ENCODE data around the gene PROX1.

Gene PROX1

GRCh38 chr1:213980906-213981305 is 6.9 kb upstream of the PROX1 start:
- DNase-seq, result no peak

GRCh38 chr1:213982289-213982671 is 5.5 kb upstream of the PROX1 start:
- DNase-seq, result no peak

- no peak for DNase-seq
Measured at GRCh38 chr1:213982672-213983492, 4.9 kb upstream of the PROX1 start.

- DNase-seq, result no peak
Measured at GRCh38 chr1:213983493-213984386, 4.0 kb upstream of the PROX1 start.

- DNase-seq, result no peak
Measured at GRCh38 chr1:213984387-213985208, 3.2 kb upstream of the PROX1 start.

GRCh38 chr1:213985209-213986019 is 2.4 kb upstream of the PROX1 start:
- no peak for DNase-seq

- DNase-seq, result no peak
Measured at GRCh38 chr1:213986020-213986924, 1.5 kb upstream of the PROX1 start.

DNA sequence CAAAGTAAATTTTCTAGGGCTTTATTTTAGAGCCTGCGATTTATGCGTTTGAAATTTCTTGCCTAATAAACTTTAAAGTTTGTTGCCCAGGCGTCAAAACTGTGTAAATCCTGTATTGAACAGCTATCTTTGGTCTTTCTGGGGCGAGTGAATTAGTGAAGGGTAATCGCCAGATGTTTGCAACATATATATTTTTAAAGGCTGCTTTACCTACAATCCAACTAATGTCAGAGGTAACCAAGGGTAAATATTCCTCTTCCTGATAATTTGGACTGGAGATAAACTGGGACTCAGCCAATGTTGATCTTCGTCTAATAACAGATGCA is 885 bp upstream of the PROX1 start:
- DNase-seq, result no peak

- DNase-seq, result peak; percentile 47
Measured at GRCh38 chr1:213987422-213987926, 299 bp upstream of the PROX1 start.

DNA sequence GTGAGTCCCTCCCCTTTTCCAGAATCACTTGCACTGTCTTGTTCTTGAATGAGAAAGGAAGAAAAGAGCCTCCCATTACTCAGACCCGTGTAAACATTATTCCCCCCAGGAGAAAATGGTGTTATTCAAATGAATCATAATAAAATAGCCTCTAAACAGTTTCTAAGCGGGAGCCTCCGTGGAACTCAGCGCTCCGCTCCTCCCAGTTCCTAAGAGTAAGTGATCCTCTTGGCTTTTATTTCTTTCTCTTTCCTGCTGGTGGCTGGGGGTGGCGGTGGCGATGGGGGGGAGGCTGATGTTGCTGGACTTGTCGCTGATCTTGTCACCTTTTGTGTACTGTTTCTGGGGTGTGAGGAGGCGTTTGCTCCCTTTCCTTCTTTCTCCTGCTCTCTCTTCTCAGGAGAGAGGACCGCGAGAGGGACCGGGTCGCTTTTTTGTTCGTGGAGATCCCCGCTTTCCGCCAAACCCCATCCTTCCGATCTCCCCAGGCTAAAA is 781 bp downstream of the PROX1 start:
- peak; percentile 56 for DNase-seq

DNA sequence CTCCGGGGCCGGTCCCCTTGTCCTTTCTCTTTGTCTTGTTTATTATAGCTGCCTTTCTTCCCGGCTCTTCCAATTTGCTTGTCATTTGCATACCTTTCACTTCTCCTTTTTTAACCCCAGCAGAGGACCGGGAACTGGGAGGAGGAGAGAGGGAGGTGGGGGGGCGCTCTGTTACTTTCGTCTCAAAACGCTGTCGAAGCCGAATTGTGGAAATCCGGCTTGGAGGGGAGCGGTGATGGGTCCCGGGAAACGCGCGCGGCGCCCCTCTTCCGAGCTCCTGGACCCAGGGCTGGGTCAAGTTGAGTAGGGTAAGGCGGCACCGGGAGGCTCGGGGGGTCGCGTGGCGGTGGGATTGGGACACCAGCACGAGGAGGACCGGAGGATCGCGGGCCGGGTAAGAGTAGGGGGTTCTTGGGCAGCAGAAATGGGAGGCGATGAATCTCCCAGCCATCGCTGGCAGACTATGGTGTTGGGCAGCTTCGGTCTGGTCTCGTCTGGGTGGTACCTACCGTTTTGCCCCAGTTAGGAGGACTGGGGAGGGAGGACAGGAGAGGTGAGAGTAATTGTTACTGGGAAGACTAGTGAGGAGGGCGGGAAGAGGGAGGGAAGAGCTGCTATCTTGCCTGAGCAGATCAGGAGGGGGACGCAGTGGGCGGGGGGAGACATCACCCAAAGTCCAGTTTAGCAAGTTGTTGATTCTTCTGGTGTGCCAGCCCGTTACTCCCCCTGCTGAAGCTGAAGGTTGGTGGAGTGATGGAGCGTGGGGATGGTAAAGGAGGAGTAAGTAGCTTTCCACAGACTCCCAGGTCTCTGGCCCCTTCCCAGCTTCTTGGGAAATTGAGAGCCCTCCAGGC is 1.5 kb downstream of the PROX1 start:
- DNase-seq, result no peak

GRCh38 chr1:213993929-213994328 is 6.2 kb downstream of the PROX1 start:
- DNase-seq, result no peak

GRCh38 chr1:213994888-213995287 is 7.1 kb downstream of the PROX1 start:
- no peak for DNase-seq

GRCh38 chr1:213995603-213996002 is 7.8 kb downstream of the PROX1 start:
- DNase-seq, result no peak

GRCh38 chr1:213996320-213997037 is 8.7 kb downstream of the PROX1 start:
- DNase-seq, result no peak

DNA sequence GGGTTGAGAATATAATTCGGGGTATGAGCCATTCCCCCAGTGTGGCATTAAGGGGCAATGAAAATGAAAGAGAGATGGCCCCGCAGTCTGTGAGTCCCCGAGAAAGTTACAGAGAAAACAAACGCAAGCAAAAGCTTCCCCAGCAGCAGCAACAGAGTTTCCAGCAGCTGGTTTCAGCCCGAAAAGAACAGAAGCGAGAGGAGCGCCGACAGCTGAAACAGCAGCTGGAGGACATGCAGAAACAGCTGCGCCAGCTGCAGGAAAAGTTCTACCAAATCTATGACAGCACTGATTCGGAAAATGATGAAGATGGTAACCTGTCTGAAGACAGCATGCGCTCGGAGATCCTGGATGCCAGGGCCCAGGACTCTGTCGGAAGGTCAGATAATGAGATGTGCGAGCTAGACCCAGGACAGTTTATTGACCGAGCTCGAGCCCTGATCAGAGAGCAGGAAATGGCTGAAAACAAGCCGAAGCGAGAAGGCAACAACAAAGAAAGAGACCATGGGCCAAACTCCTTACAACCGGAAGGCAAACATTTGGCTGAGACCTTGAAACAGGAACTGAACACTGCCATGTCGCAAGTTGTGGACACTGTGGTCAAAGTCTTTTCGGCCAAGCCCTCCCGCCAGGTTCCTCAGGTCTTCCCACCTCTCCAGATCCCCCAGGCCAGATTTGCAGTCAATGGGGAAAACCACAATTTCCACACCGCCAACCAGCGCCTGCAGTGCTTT is 9.4 kb downstream of the PROX1 start:
- DNase-seq, result no peak

- DNase-seq, result no peak
Measured at GRCh38 chr1:213997772-213998107, 10.0 kb downstream of the PROX1 start.

GRCh38 chr1:213998785-213999184 is 11.0 kb downstream of the PROX1 start:
- DNase-seq, result no peak

DNA sequence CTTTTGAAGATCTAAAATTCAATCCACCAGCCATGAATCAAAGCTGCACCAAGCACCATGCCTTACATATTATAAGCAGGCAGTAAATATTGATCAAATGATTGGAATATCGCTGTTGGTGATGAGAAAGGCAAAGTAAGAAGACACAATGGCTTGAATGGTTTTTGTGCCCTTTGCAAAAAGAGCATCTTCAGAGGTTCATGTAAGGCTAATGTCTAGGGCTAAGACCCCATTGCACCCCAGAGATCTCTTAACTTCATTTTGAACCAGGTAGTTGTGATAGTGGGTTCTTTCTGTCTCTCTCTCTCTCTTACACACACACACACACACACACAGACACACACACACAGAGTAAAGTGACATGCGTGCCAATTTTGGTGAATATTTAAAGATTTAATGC is 12.0 kb downstream of the PROX1 start:
- no peak for DNase-seq

Data from kidney glomerular epithelial cell (primary cell).